CD14-positive monocyte (primary cell): ENCODE results near the gene EIF1B. TPM values are rescaled to one million over a fixed set of nuclear protein-coding genes. Genes with fewer than 3 reads are reported as not detected.

Experiments used
- DNase-seq, 3 donors: peaks; one replicate each; pipeline ENCODE4 v3.0.0-alpha.2; 2011 to 2022
- H2AFZ ChIP-seq: 2 replicates; pipeline ENCODE4 v1.6.0; 2012; ENCODE audit warnings: mild to moderate bottlenecking, low read depth, low read length, inconsistent platforms; ENCODE audit not compliant: insufficient read depth, poor library complexity, severe bottlenecking
- H3K27ac ChIP-seq, 2 donors: 1 replicate in 1 of 2; 2 replicates in 1 of 2; pipeline ENCODE4 v1.5.1; 2012 to 2013; ENCODE audit warnings: low read length in 2 of 2, control low read depth in 1 of 2, inconsistent platforms in 1 of 2, low read depth in 1 of 2, mild to moderate bottlenecking in 1 of 2
- H3K27me3 ChIP-seq, 2 donors: one replicate each; pipeline versions ENCODE4 v1.6.0 to v1.6.1; 2011 to 2013; ENCODE audit warnings: low read length in 2 of 2; ENCODE audit not compliant: control insufficient read depth in 2 of 2, insufficient read depth in 2 of 2
- H3K36me3 ChIP-seq, 2 donors: replicated peaks in 1 of 2; 1 replicate in 1 of 2; 2 replicates in 1 of 2; pipeline versions ENCODE4 v1.5.1 to v1.6.1; 2012 to 2013; ENCODE audit warnings: low read length in 2 of 2, control low read depth in 1 of 2, inconsistent platforms in 1 of 2, mild to moderate bottlenecking in 1 of 2; ENCODE audit not compliant: insufficient read depth in 2 of 2, control insufficient read depth in 1 of 2
- H3K4me1 ChIP-seq, 2 donors: 1 replicate in 1 of 2; 2 replicates in 1 of 2; pipeline versions ENCODE4 v1.5.1 to v1.6.1; 2012 to 2013; ENCODE audit warnings: low read length in 2 of 2, control low read depth in 1 of 2, inconsistent platforms in 1 of 2, mild to moderate bottlenecking in 1 of 2, moderate library complexity in 1 of 2; ENCODE audit not compliant: insufficient read depth in 2 of 2, control insufficient read depth in 1 of 2
- H3K4me2 ChIP-seq: replicated peaks from 2 replicates; pipeline ENCODE3; 2012; ENCODE audit warnings: low read length, moderate library complexity, mild to moderate bottlenecking; ENCODE audit not compliant: poor library complexity, severe bottlenecking; ENCODE audit errors: extremely low read depth
- H3K4me3 ChIP-seq, 3 experiments: fragments of 200-600 bp in 1 of 3; sonication (generic) in 1 of 3; replicated peaks in 1 of 3; 1 replicate in 2 of 3; 2 replicates in 1 of 3; pipeline ENCODE4 v1.5.1; 2011 to 2013; ENCODE audit warnings: low read length in 3 of 3, mild to moderate bottlenecking in 3 of 3, control low read depth in 2 of 3, low read depth in 2 of 3, inconsistent platforms in 1 of 3, moderate library complexity in 1 of 3
- H3K79me2 ChIP-seq: 2 replicates; pipeline ENCODE4 v1.6.0; 2012; ENCODE audit warnings: mild to moderate bottlenecking, control low read depth, inconsistent platforms, low read length, moderate library complexity; ENCODE audit not compliant: insufficient read depth
- H3K9ac ChIP-seq: 2 replicates; pipeline ENCODE4 v1.6.0; 2017; ENCODE audit warnings: low read length, mild to moderate bottlenecking; ENCODE audit not compliant: insufficient read depth, poor library complexity, severe bottlenecking
- H3K9me3 ChIP-seq, 2 donors: replicated peaks in 1 of 2; 1 replicate in 1 of 2; 2 replicates in 1 of 2; pipeline versions ENCODE4 v1.5.1 to v1.6.1; 2012 to 2013; ENCODE audit warnings: low read length in 2 of 2, control low read depth in 1 of 2; ENCODE audit not compliant: control insufficient read depth in 1 of 2, insufficient read depth in 1 of 2
- H4K20me1 ChIP-seq: 2 replicates; pipeline ENCODE4 v1.6.0; 2012; ENCODE audit warnings: mild to moderate bottlenecking, low read length, control low read depth, moderate library complexity; ENCODE audit not compliant: insufficient read depth
- H3K27ac Mint-ChIP-seq, 7 donors: one replicate each; pipeline ENCODE4 v1.8.0; 2020; ENCODE audit warnings: mild to moderate bottlenecking in 7 of 7, mixed read lengths in 7 of 7, moderate library complexity in 6 of 7, inconsistent platforms in 2 of 7
- H3K27me3 Mint-ChIP-seq, 3 donors: one replicate each; pipeline ENCODE4 v1.8.0; 2021 to 2022; ENCODE audit warnings: low read depth in 3 of 3, mild to moderate bottlenecking in 3 of 3, mixed read lengths in 3 of 3, moderate library complexity in 3 of 3, inconsistent platforms in 1 of 3
- H3K36me3 Mint-ChIP-seq, 2 donors: one replicate each; pipeline ENCODE4 v1.8.0; 2020; ENCODE audit warnings: mixed read lengths in 2 of 2, inconsistent platforms in 1 of 2, mild to moderate bottlenecking in 1 of 2
- H3K4me1 Mint-ChIP-seq: one replicate; pipeline ENCODE4 v1.8.0; 2020; ENCODE audit warnings: mild to moderate bottlenecking, mixed read lengths
- H3K4me3 Mint-ChIP-seq, 2 donors: one replicate each; pipeline ENCODE4 v1.8.0; 2020; ENCODE audit warnings: mild to moderate bottlenecking in 2 of 2, mixed read lengths in 2 of 2, moderate library complexity in 1 of 2
- H3K9me3 Mint-ChIP-seq, 7 donors: one replicate each; pipeline ENCODE4 v1.8.0; 2020 to 2022; ENCODE audit warnings: mixed read lengths in 7 of 7, mild to moderate bottlenecking in 6 of 7, moderate library complexity in 6 of 7, inconsistent platforms in 2 of 7
- WGBS: methylation state at CpG from one replicate; pipeline ENCODE4 v1.1.5; 2013; ENCODE audit warnings: missing lambda C conversion rate; ENCODE audit not compliant: insufficient coverage; 5-methylcytosine and 5-hydroxymethylcytosine counted together
- intact Hi-C, 2 donors: fragments of 100-400 bp; cut with micrococcal nuclease; formaldehyde crosslinking; loops; one replicate each; pipeline versions ENCODE4 v1.15.0 to v1.15.1; 2023
- polyA plus RNA-seq, 3 donors: library from polyadenylated mRNA; depleted of rRNA in 1 of 3; unstranded in 2 of 3; stranded (reverse) in 1 of 3; fragments of 300-500 nt in 2 of 3; fragments of >200 nt in 1 of 3; fragmentation: Illumina TruSeq in 2 of 3; gene quantifications; 1 replicate in 2 of 3; 2 replicates in 1 of 3; pipeline ENCODE4 v1.2.3, GENCODE V29; 2012 to 2021
- TF ChIP-seq, protein P1 (sequence below): fragments of 200-600 bp; IDR thresholded peaks from one replicate; pipeline ENCODE4 v1.8.0; 2022; ENCODE audit warnings: antibody characterized with exemption, mild to moderate bottlenecking

EIF1B gene
- polyA plus RNA-seq, 3 donors, result 51.8 to 95.4 (median 70.8) TPM

DNA sequence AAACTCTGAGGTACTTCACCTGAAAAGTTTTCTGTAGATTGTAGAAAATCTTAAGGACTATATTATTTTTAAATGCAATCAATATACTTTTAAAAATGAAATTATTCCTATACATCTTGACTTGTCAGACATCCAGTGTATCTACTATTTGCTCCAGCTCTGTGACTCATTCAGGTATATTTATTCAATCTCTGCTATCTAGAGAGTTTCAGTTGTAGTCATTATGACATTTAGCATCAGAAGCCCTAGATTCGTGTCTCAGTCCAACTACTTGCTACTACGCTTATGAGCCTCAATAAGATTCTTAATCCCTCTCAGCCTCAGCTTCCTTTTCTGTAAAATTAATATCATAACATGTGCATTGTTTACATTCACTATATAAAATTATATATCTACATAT, 22.3 kb upstream of the EIF1B start:
- TF ChIP-seq, protein P1, sequence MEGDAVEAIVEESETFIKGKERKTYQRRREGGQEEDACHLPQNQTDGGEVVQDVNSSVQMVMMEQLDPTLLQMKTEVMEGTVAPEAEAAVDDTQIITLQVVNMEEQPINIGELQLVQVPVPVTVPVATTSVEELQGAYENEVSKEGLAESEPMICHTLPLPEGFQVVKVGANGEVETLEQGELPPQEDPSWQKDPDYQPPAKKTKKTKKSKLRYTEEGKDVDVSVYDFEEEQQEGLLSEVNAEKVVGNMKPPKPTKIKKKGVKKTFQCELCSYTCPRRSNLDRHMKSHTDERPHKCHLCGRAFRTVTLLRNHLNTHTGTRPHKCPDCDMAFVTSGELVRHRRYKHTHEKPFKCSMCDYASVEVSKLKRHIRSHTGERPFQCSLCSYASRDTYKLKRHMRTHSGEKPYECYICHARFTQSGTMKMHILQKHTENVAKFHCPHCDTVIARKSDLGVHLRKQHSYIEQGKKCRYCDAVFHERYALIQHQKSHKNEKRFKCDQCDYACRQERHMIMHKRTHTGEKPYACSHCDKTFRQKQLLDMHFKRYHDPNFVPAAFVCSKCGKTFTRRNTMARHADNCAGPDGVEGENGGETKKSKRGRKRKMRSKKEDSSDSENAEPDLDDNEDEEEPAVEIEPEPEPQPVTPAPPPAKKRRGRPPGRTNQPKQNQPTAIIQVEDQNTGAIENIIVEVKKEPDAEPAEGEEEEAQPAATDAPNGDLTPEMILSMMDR, result no peak
- H3K4me3 Mint-ChIP-seq, result no peak overlapping the region
- Histone ChIP-seq H3K9ac (no peak overlapping the region), H3K36me3 (no peaks in the 10 kb centered on the region), H3K27me3 (no peaks in the 10 kb centered on the region), H4K20me1 (no peaks in the 10 kb centered on the region), H3K4me3 (no peak overlapping the region), H3K27ac (no peak overlapping the region), H2AFZ (no peak overlapping the region), H3K4me1 (no peaks in the 10 kb centered on the region), H3K79me2 (no peaks in the 10 kb centered on the region), H3K4me2 (no peak overlapping the region), H3K9me3 (peaks cover 7 to 16% of the 10 kb centered on the region in 2 donors)
- DNase-seq, result no peak
- no peaks in the 10 kb centered on the region for H3K4me1 Mint-ChIP-seq
- no CpG with 5 or more reads among the region's 2 CpGs for WGBS
- no peak overlapping the region for H3K27ac Mint-ChIP-seq
- intact Hi-C loops, result no loop called here
- peaks cover 7 to 16% of the 10 kb centered on the region in 2 donors for H3K36me3 Mint-ChIP-seq
- H3K9me3 Mint-ChIP-seq, result peaks cover 8 to 17% (median 12%) of the 10 kb centered on the region in 7 donors
- H3K27me3 Mint-ChIP-seq, result peaks cover 0 to 6% (median 0%) of the 10 kb centered on the region in 3 donors

DNA sequence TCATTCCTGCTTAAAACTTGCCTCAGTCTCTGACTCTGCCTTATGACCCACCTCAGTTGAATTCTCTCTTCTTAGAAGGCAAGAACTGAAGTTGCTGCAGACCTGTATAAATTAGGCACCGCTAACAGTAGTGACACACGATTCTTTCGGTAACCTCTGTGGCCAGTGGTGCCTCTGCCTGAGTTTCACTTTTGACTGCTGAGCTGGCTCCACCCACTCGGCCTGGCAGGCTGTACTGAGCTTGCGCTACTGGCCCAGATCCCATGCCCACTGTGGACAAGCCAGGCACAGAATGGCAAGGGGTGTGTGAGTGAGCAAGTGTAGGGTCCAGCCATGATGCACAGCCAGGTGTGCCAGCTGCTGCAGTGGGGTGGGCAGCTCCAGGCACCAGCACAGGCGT, 19.1 kb upstream of the EIF1B start:
- peaks cover 7 to 16% of the 10 kb centered on the region in 2 donors for H3K9me3 ChIP-seq
- 97% methylated on average over 5 of the region's 6 CpGs for WGBS
- no peaks in the 10 kb centered on the region for H3K36me3 ChIP-seq
- no peak overlapping the region for H3K9ac ChIP-seq
- no peak overlapping the region for H3K4me2 ChIP-seq
- no peak overlapping the region for H2AFZ ChIP-seq
- Mint-ChIP-seq H3K4me3 (no peak overlapping the region), H3K4me1 (no peaks in the 10 kb centered on the region), H3K27me3 (peaks cover 0 to 2% (median 0%) of the 10 kb centered on the region in 3 donors), H3K27ac (no peak overlapping the region), H3K36me3 (peaks cover 14 to 16% of the 10 kb centered on the region in 2 donors), H3K9me3 (peaks cover 6 to 14% (median 9%) of the 10 kb centered on the region in 7 donors)
- H3K4me1 ChIP-seq, result no peaks in the 10 kb centered on the region
- no peak overlapping the region for H3K4me3 ChIP-seq
- H3K27me3 ChIP-seq, result no peaks in the 10 kb centered on the region
- DNase-seq, result no peak
- TF ChIP-seq, protein P1, result no peak
- no peaks in the 10 kb centered on the region for H4K20me1 ChIP-seq
- H3K79me2 ChIP-seq, result no peaks in the 10 kb centered on the region
- intact Hi-C loops, result no loop called here
- no peak overlapping the region for H3K27ac ChIP-seq
